ENCODE results near the gene ALG5.

GRCh38 chr13:36915106-36915505 lies 84.0 kb downstream of the ALG5 start:
- no peak for TF ChIP-seq CTCF (IDR thresholded peaks at IDR 0.05)
- no peak for TF ChIP-seq REST (IDR thresholded peaks at IDR 0.05)
- no peak for TF ChIP-seq ZNF302 (CRISPR knock-in tag; IDR thresholded peaks at IDR 0.05)
- no peak for TF ChIP-seq CEBPB (IDR thresholded peaks at IDR 0.05)
- TF ChIP-seq RAD21 (conservative IDR thresholded peaks at IDR 0.05 in 1 of 2, IDR thresholded peaks at IDR 0.05 in 1 of 2) = no peak
- TF ChIP-seq MAX (IDR thresholded peaks at IDR 0.05) = no peak
- no peak for TF ChIP-seq USF2 (IDR thresholded peaks at IDR 0.05)
- no peak for TF ChIP-seq POLR2A (IDR thresholded peaks at IDR 0.05; ENCODE audit: low read length)
- TF ChIP-seq EP300 (IDR thresholded peaks at IDR 0.05) = no peak
- TF ChIP-seq EHMT2 (IDR thresholded peaks at IDR 0.05; ENCODE audit: low read depth) = no peak
- no peak for TF ChIP-seq MYC (IDR thresholded peaks at IDR 0.05; ENCODE audit: borderline replicate concordance, low read length)

Data from A549 (cell line).